ENCODE results near the gene PGD. TPM values are rescaled to one million over a fixed set of nuclear protein-coding genes. Genes with fewer than 3 reads are reported as not detected.
A peak's percentile ranks its signal among the peaks of the same experiment; 100 is the strongest.

PGD gene
- total and polyA plus RNA-seq, 2 of the 13 experiments (the other 11 are each of a cell fraction or from before 2014, with no cell fraction given), result 64.8 to 210 TPM

- TF ChIP-seq ZNF281 (CRISPR knock-in tag; IDR thresholded peaks at IDR 0.05; ENCODE audit: borderline replicate concordance) (0 out of 2 replicates have a peak, but pooled peaks have one; percentile 47), ZGPAT (CRISPR knock-in tag; IDR thresholded peaks at IDR 0.05) (peak; percentile 97), ZFP36L2 (CRISPR knock-in tag; IDR thresholded peaks at IDR 0.05) (no peak), KLF6 (CRISPR knock-in tag; IDR thresholded peaks at IDR 0.05) (0 out of 2 replicates have a peak, but pooled peaks have one; percentile 57), SMAD9 (CRISPR knock-in tag; IDR thresholded peaks at IDR 0.05) (0 out of 2 replicates have a peak, but pooled peaks have one; percentile 30), GTF3A (CRISPR knock-in tag; conservative IDR thresholded peaks at IDR 0.05) (no peak), BRCA1 (CRISPR knock-in tag; IDR thresholded peaks at IDR 0.05) (no peak), SP1 (IDR thresholded peaks at IDR 0.05) (no peak), SP1 (CRISPR knock-in tag; IDR thresholded peaks at IDR 0.05) (peak; percentile 70), USF2 (IDR thresholded peaks at IDR 0.05; ENCODE audit: low read depth, low read length) (no peak), USF2 (CRISPR knock-in tag; IDR thresholded peaks at IDR 0.05; ENCODE audit: borderline replicate concordance) (peak; percentile 54; the same call in 1 of the 2 replicates), FOXM1 (CRISPR knock-in tag; IDR thresholded peaks at IDR 0.05) (0 out of 2 replicates have a peak, but pooled peaks have one; percentile 80), XBP1 (CRISPR knock-in tag; IDR thresholded peaks at IDR 0.05) (no peak), ZNF674 (CRISPR knock-in tag; IDR thresholded peaks at IDR 0.05; ENCODE audit: low read depth) (0 out of 2 replicates have a peak, but pooled peaks have one; percentile 41), FOXA1 (IDR thresholded peaks at IDR 0.05) (no peak), FOXA1 (CRISPR knock-in tag; IDR thresholded peaks at IDR 0.05) (peak; percentile 42), PCBP2 (optimal IDR thresholded peaks at IDR 0.05; ENCODE audit: low read depth, low read length, poor library complexity, severe bottlenecking) (no peak), ZNF550 (CRISPR knock-in tag; IDR thresholded peaks at IDR 0.05; ENCODE audit: borderline replicate concordance) (0 out of 2 replicates have a peak, but pooled peaks have one; percentile 23), ZBTB33 (CRISPR knock-in tag; IDR thresholded peaks at IDR 0.05) (peak; percentile 49; the same call in 1 of the 2 replicates), ZNF430 (CRISPR knock-in tag; IDR thresholded peaks at IDR 0.05) (peak; percentile 95)
These were observed 31.6 kb downstream of the PGD start, which contains the start of gene CENPS (continued) for GRCh38 chr1:10430216-10431069.
